GM06990 (cell line): ENCODE results near the gene ACCS.
A peak's percentile ranks its signal among the peaks of the same experiment; 100 is the strongest.

Experiments
- DNase-seq: peaks from one replicate; pipeline ENCODE4 v3.0.0-alpha.2; 2011; ENCODE audit not compliant: insufficient read length; ENCODE audit errors: extremely low read depth
- H3K27me3 ChIP-seq: replicated peaks from 2 replicates; pipeline ENCODE4 v1.6.0; 2011; ENCODE audit warnings: low read length; ENCODE audit not compliant: control insufficient read depth, insufficient read depth
- H3K36me3 ChIP-seq: 2 replicates; pipeline ENCODE4 v1.5.1; 2011; ENCODE audit warnings: low read length; ENCODE audit not compliant: control insufficient read depth, insufficient read depth
- H3K4me3 ChIP-seq: replicated peaks from 2 replicates; pipeline ENCODE4 v1.5.1; 2011; ENCODE audit warnings: low read depth, mild to moderate bottlenecking, control low read depth, low read length
- CTCF ChIP-seq: IDR thresholded peaks from 2 replicates; pipeline ENCODE4 v1.5.1; 2011; ENCODE audit warnings: low read length, control low read depth, mild to moderate bottlenecking, inconsistent platforms; ENCODE audit not compliant: insufficient read depth, poor library complexity, severe bottlenecking

The ACCS gene

DNA sequence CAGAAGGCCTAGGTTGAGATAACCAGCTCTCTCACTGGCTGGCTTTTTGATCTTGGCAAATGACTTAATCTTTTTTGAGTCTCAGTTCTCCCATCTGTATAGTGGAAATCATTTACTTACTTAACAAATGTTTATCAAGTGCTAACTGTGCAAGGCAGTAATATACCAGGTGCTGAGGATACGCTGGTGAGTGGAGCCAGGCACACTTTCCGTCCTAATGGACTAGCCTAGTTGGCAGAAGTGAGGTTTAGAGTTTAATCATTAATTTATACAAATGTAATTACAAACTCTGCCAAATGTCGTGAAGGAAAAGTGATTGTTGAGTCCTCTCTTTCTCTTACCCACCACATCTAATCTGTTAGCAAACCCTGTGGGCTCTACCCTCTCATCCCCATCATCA lies 62.7 kb downstream of the ACCS start:
- peaks cover 4% of the 10 kb centered on the region for H3K36me3 ChIP-seq

GRCh38 chr11:44130751-44131150 lies 64.7 kb downstream of the ACCS start:
- no peak for TF ChIP-seq CTCF
- Histone ChIP-seq H3K36me3 (peaks cover 4% of the 10 kb centered on the region), H3K27me3 (no peaks in the 10 kb centered on the region), H3K4me3 (no peak overlapping the region)
- DNase-seq = no peak

More for the DNA sequence above, 62.7 kb downstream of the ACCS start:
- DNase-seq = no peak
- no peak overlapping the region for H3K4me3 ChIP-seq
- no peaks in the 10 kb centered on the region for H3K27me3 ChIP-seq
- no peak for TF ChIP-seq CTCF

- no peak overlapping the region for H3K4me3 ChIP-seq
- no peak for DNase-seq
- peaks cover 1% of the 10 kb centered on the region for H3K36me3 ChIP-seq
- H3K27me3 ChIP-seq = no peaks in the 10 kb centered on the region
- peak; percentile 59 for TF ChIP-seq CTCF
These were observed 67.4 kb downstream of the ACCS start for GRCh38 chr11:44133335-44133946.
